ENCODE results near the gene ANKRD45.
"Not testable (repeated sequence)": the region's sequence is repeated elsewhere in the genome, so short reads cannot be mapped to it uniquely, and the experiment has no call there.

Gene ANKRD45, protein sequence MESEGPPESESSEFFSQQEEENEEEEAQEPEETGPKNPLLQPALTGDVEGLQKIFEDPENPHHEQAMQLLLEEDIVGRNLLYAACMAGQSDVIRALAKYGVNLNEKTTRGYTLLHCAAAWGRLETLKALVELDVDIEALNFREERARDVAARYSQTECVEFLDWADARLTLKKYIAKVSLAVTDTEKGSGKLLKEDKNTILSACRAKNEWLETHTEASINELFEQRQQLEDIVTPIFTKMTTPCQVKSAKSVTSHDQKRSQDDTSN

GRCh38 chr1:173669491-173669941, at the start of gene ANKRD45:
TSS of gene ANKRD45 (minus strand) at chr1:173669851. CDS start at chr1:173659418, 10,433 bp downstream.
- peak; percentile 28 for DNase-seq (ENCODE audit: low read depth)

DNA sequence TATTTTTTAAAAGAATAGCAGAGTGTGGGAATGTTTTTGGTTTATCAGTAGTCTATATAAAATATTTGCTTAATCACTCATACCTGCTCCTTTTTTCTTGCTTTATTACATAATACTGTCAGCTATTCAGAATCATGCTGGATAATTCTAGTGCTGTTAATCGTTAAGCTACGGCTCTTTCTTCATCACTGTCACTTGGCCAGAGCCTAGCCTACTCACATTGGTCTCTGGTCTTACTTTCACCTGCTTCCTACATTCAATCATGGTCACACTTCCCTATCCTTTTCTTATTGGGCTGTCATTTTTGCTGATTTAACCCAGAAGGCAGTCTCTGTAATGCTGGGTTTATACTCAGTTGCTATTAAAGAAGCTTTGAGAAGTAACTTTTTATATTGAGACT, 47.6 kb upstream of the ANKRD45 start:
- no peak for DNase-seq (ENCODE audit: low read depth)

- DNase-seq (ENCODE audit: low read depth), result no peak
Measured at GRCh38 chr1:173715538-173715844, 45.8 kb upstream of the ANKRD45 start.

- peak; percentile 93 for DNase-seq (ENCODE audit: low read depth)
Measured at GRCh38 chr1:173714759-173715537, 45.3 kb upstream of the ANKRD45 start, which contains the start of gene KLHL20. TSS of gene KLHL20 (plus strand) at chr1:173714981. CDS start at chr1:173716044, 1,063 bp downstream.

- DNase-seq (ENCODE audit: low read depth), result no peak
Measured at GRCh38 chr1:173714441-173714758, 44.7 kb upstream of the ANKRD45 start.

DNA sequence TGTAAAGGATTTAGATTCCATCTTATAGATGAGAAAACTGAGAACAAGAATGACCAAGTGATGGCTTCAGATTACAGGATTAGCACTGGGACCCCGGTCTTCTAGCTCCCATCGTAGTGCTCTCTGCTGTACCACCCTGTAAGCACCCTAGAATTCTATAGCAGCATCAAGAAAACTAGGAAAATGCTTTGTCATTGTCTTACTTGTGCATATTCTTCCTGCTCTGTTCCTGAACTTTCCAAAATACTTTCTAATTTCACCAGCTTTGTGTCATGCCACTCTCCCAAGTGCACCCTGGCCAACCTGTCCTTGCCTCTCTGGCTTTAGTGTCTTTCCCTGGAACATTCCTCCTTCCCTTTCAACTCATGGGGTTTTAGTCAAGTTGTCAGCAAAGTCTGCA, 39.1 kb upstream of the ANKRD45 start:
- DNase-seq (ENCODE audit: low read depth), result no peak

GRCh38 chr1:173705117-173705516, 35.5 kb upstream of the ANKRD45 start:
- DNase-seq (ENCODE audit: low read depth), result no peak

DNA sequence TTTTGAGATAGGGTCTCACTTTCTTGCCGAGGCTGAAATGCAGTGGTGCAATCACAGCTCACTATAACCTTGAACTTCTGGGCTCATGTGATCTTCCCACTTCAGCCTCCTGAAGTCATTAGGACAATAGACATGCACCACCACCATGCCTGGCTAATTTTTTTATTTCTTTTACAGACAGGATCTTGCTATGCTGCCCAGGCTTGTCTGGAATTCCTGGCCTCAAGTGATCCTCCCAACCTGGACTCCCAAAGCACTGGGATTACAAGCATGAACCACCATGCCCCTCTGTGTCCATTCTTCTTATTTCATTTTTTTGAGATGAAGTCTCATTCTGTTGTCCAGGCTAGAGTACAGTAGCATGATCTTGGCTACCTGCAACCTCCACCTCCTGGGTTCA, 33.1 kb upstream of the ANKRD45 start:
- DNase-seq (ENCODE audit: low read depth), result no peak

DNA sequence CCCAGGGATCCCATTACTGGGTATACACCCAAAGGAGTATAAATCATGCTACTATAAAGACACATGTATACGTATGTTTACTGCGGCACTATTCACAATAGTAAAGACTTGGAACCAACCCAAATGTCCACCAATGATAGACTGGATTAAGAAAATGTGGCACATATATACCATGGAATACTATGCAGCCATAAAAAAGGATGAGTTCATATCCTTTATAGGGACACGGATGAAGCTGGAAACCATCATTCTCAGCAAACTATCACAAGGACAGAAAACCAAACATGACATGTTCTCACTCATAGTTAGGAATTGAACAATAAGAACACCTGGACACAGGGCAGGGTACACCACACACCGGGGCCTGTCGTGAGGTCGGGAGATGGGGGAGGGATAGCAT, 31.6 kb upstream of the ANKRD45 start:
- DNase-seq (ENCODE audit: low read depth), result not testable (repeated sequence)

- DNase-seq (ENCODE audit: low read depth), result no peak
Measured at GRCh38 chr1:173693238-173693637, 23.6 kb upstream of the ANKRD45 start.

GRCh38 chr1:173688300-173688699, 18.6 kb upstream of the ANKRD45 start:
- no peak for DNase-seq (ENCODE audit: low read depth)

GRCh38 chr1:173685121-173685520, 15.5 kb upstream of the ANKRD45 start:
- not testable (repeated sequence) for DNase-seq (ENCODE audit: low read depth)

- DNase-seq (ENCODE audit: low read depth), result not testable (repeated sequence)
Measured at GRCh38 chr1:173683838-173684237, 14.2 kb upstream of the ANKRD45 start.

- no peak for DNase-seq (ENCODE audit: low read depth)
Measured at GRCh38 chr1:173682184-173682583, 12.5 kb upstream of the ANKRD45 start.

GRCh38 chr1:173680152-173680551, 10.5 kb upstream of the ANKRD45 start:
- not testable (repeated sequence) for DNase-seq (ENCODE audit: low read depth)

DNA sequence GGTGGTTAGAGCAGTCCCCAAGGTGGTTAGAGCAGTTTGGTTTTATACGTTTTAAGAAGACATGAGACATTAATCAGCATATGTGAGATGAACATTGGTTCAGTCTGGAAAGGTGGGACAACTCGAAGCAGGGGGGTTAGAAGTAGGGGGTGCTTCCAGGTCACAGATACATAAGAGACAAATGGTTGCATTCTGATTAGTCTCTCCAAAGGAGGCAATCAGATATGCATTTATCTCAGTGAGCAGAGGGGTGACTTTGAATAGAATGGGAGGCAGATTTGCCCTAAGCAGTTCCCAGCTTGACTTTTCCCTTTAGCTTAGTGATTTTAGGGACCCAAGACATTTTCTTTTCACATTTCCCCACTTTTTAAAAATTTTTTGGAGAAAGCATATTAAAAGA, 4.8 kb upstream of the ANKRD45 start:
- DNase-seq (ENCODE audit: low read depth), result not testable (repeated sequence)

- peak; percentile 5 for DNase-seq (ENCODE audit: low read depth)
Measured at GRCh38 chr1:173666646-173667045, 3.0 kb downstream of the ANKRD45 start.

DNA sequence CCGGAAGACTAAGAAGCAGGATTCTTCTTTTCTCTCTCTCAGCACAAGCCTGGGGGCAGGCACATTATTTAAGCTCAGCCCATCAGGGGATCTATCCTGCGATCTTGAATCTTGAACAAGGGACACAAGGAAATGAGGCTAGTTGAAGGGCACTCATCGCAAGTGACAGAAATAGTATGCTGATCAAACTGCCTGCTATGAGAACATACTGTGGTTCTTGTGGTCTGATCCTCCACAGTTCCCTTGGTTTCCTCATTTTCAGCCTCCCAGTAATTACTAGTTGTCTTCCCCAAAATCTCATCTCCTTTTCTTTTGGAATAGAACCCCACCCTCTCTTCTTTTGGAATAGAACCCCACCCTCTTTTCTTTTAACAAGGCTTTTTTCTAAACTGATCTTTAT, 6.5 kb downstream of the ANKRD45 start:
- DNase-seq (ENCODE audit: low read depth), result no peak

DNA sequence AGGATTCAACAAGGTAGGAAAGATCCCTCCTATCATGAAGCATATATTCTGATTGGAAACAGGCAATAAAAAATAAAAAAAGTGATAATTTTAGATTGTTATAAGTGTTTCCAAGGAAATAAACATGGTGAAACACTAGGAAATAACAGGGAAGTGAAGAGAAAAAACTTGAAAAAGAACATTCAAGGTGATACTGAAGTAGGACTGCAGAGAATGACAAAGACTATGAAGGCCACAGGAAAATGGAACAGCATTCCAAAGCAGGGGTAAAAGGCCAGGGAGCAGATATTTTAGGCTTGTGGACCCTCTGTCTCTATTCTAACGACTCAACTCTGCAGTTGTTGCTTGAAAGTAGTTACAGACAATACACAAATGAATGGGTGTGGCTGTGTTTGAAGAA, 7.9 kb downstream of the ANKRD45 start:
- no peak for DNase-seq (ENCODE audit: low read depth)

DNA sequence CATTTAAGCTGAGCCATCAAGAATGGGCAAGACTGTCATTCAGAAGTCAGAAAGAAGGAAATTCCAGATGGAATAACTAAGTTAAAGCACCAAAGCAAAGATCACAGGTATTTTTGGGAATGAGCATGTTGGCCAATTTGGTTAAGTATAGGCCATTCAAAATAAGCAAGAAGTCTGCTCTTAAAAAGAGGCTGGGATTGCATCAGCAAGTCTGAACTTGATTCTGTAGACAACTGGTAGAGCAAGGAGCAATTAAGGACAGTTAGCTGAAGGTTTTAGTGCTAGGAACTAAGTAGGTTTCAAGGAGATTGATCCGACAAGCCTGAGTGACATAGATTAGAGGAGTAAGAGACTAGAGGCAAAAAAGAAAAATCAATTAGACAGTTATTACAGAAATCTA, 8.4 kb downstream of the ANKRD45 start:
- DNase-seq (ENCODE audit: low read depth), result no peak

GRCh38 chr1:173660306-173660705, 9.3 kb downstream of the ANKRD45 start:
- no peak for DNase-seq (ENCODE audit: low read depth)

GRCh38 chr1:173648880-173649605, 20.6 kb downstream of the ANKRD45 start:
- DNase-seq (ENCODE audit: low read depth), result peak; percentile 14

GRCh38 chr1:173646656-173647055, 23.0 kb downstream of the ANKRD45 start:
- no peak for DNase-seq (ENCODE audit: low read depth)
